PC-3 (cell line): ENCODE results near the gene SAP30L.

Experiments
- EZH2 ChIP-seq: fragments of 300-600 bp; sonication (generic); IDR thresholded peaks from one replicate; pipeline ENCODE4 v1.6.1; 2017; ENCODE audit warnings: antibody characterized with exemption, mild to moderate bottlenecking, low read length; ENCODE audit not compliant: unreplicated experiment
- EZH2phosphoT487 ChIP-seq: fragments of 300-600 bp; sonication (generic); IDR thresholded peaks from 2 replicates; pipeline ENCODE4 v1.6.1; 2018; ENCODE audit warnings: mild to moderate bottlenecking, antibody characterized with exemption, low read length, borderline replicate concordance
- TF ChIP-seq, protein P1 (sequence below): fragments of 300-600 bp; sonication (generic); conservative IDR thresholded peaks from 2 replicates; pipeline ENCODE4 v1.5.1; 2017; ENCODE audit warnings: antibody characterized with exemption, low read depth, mild to moderate bottlenecking, low read length

DNA sequence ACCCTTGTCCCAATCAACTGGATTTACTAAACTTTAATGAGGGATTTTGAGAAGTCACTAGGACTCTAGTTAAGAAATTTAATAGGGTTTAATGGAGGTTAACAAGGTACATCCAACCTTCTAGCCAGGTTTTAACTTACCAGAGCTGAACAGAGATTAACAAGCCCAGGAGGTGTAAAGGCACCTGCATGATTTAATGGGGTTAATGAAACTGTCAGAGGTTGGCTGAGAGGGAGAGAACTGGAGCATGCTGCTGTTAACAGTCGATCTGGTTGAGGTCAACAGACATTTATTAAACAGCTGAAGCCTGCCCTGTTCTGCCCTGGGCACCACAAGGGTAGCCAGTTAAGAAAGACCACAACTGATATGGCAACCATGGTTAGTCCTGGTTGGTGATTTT lies 18.6 kb downstream of the SAP30L start:
- TF ChIP-seq, protein P1, sequence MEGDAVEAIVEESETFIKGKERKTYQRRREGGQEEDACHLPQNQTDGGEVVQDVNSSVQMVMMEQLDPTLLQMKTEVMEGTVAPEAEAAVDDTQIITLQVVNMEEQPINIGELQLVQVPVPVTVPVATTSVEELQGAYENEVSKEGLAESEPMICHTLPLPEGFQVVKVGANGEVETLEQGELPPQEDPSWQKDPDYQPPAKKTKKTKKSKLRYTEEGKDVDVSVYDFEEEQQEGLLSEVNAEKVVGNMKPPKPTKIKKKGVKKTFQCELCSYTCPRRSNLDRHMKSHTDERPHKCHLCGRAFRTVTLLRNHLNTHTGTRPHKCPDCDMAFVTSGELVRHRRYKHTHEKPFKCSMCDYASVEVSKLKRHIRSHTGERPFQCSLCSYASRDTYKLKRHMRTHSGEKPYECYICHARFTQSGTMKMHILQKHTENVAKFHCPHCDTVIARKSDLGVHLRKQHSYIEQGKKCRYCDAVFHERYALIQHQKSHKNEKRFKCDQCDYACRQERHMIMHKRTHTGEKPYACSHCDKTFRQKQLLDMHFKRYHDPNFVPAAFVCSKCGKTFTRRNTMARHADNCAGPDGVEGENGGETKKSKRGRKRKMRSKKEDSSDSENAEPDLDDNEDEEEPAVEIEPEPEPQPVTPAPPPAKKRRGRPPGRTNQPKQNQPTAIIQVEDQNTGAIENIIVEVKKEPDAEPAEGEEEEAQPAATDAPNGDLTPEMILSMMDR, result no peak
- TF ChIP-seq EZH2phosphoT487 (no peak), EZH2 (no peak)
